SK-N-SH (cell line): ENCODE measurements around the gene PRKG1. TPM values are rescaled to one million over a fixed set of nuclear protein-coding genes. Genes with fewer than 3 reads are reported as not detected.

Experiments
- CTCF ChIA-PET: fragments of 300-600, 350-600 bp; formaldehyde crosslinking; extraction: SDS; loops from one replicate; lab custom pipeline; 2021; lab: Yijun Ruan, JAX
- POLR2A ChIA-PET: fragments of 350-600 bp; sonication (Branson Sonifier 250); formaldehyde crosslinking; extraction: SDS; loops from one replicate; lab custom pipeline; 2020; ENCODE audit warnings: antibody characterized with exemption, inconsistent platforms; lab: Yijun Ruan, JAX
- DNase-seq: peaks from one replicate; pipeline ENCODE4 v3.0.0; 2012
- H2AFZ ChIP-seq: fragments of 200-600 bp; sonication (generic); 2 replicates; pipeline ENCODE4 v1.8.1; 2016; ENCODE audit warnings: antibody characterized with exemption, mild to moderate bottlenecking, low read depth
- H3F3A ChIP-seq: fragments of 200-600 bp; sonication (generic); replicated peaks from 2 replicates; pipeline ENCODE3; 2016; ENCODE audit warnings: antibody characterized with exemption, mild to moderate bottlenecking; ENCODE audit not compliant: insufficient read depth
- H3K27ac ChIP-seq, 2 experiments: fragments of 200-500 bp in 1 of 2; fragments of 200-600 bp in 1 of 2; sonication (Bioruptor generic) in 1 of 2; sonication (generic), shearing (Covaris generic) in 1 of 2; 2 replicates each; pipeline versions ENCODE4 v1.5.1 to v1.6.1; 2014 to 2016; ENCODE audit warnings: low read depth in 2 of 2, inconsistent platforms in 1 of 2, low read length in 1 of 2, mild to moderate bottlenecking in 1 of 2, mixed read lengths in 1 of 2
- H3K27me3 ChIP-seq: fragments of 200-600 bp; sonication (generic), shearing (Covaris generic); 2 replicates; pipeline ENCODE4 v1.6.1; 2016; ENCODE audit warnings: mixed run types; ENCODE audit not compliant: insufficient read depth
- H3K36me3 ChIP-seq, 2 experiments: fragments of 200-500 bp in 1 of 2; fragments of 200-600 bp in 1 of 2; sonication (Bioruptor generic) in 1 of 2; sonication (generic) in 1 of 2; replicated peaks in 1 of 2; 2 replicates each; pipeline versions ENCODE3 to v1.5.1; 2014 to 2016; ENCODE audit warnings: low read length in 1 of 2, mild to moderate bottlenecking in 1 of 2; ENCODE audit not compliant: insufficient read depth in 2 of 2, control insufficient read depth in 1 of 2
- H3K4me1 ChIP-seq, 2 experiments: fragments of 200-500 bp in 1 of 2; fragments of 200-600 bp in 1 of 2; sonication (Bioruptor generic) in 1 of 2; sonication (generic), shearing (Covaris generic) in 1 of 2; 2 replicates each; pipeline versions ENCODE4 v1.5.1 to v1.6.1; 2014 to 2016; ENCODE audit warnings: low read depth in 1 of 2, low read length in 1 of 2, mixed run types in 1 of 2; ENCODE audit not compliant: insufficient read depth in 2 of 2, control insufficient read depth in 1 of 2
- H3K4me2 ChIP-seq: fragments of 200-600 bp; sonication (generic), shearing (Covaris generic); 2 replicates; pipeline ENCODE4 v1.6.1; 2017; ENCODE audit warnings: mixed run types
- H3K4me3 ChIP-seq, 2 experiments: fragments of 200-500 bp in 1 of 2; fragments of 200-600 bp in 1 of 2; sonication (Bioruptor generic) in 1 of 2; sonication (generic), shearing (Covaris generic) in 1 of 2; 2 replicates each; pipeline versions ENCODE4 v1.5.1 to v1.8.1; 2014 to 2016; ENCODE audit warnings: low read depth in 2 of 2, inconsistent platforms in 1 of 2, low read length in 1 of 2, mild to moderate bottlenecking in 1 of 2, mixed read lengths in 1 of 2, moderate library complexity in 1 of 2
- H3K79me2 ChIP-seq: fragments of 200-600 bp; sonication (generic); 2 replicates; pipeline ENCODE4 v1.8.1; 2017; ENCODE audit warnings: mild to moderate bottlenecking; ENCODE audit not compliant: insufficient read depth
- H3K9ac ChIP-seq: fragments of 200-600 bp; sonication (generic); 2 replicates; pipeline ENCODE4 v1.6.1; 2017; ENCODE audit warnings: mixed run types
- H3K9me2 ChIP-seq: fragments of 200-600 bp; sonication (generic); 2 replicates; pipeline ENCODE4 v1.6.1; 2017; ENCODE audit warnings: mixed run types
- H3K9me3 ChIP-seq: fragments of 200-600 bp; sonication (generic); 2 replicates; pipeline ENCODE4 v1.6.1; 2017; ENCODE audit warnings: mixed run types, mild to moderate bottlenecking, moderate library complexity
- H4K20me1 ChIP-seq: fragments of 200-600 bp; sonication (generic); 2 replicates; pipeline ENCODE4 v1.6.1; 2017; ENCODE audit warnings: mild to moderate bottlenecking, mixed run types; ENCODE audit not compliant: insufficient read depth
- JUND ChIP-seq: IDR thresholded peaks from 2 replicates; pipeline ENCODE4 v1.4.0; 2012
- NRF1 ChIP-seq: IDR thresholded peaks from 2 replicates; pipeline ENCODE4 v1.6.1; 2012; ENCODE audit warnings: low read depth, mild to moderate bottlenecking, low read length
- SMC3 ChIP-seq: IDR thresholded peaks from 2 replicates; pipeline ENCODE4 v1.6.1; 2012; ENCODE audit warnings: low read depth, low read length, improper control_type of control experiment
- TCF12 ChIP-seq: IDR thresholded peaks from 2 replicates; pipeline ENCODE4 v1.4.0; 2012
- YY1 ChIP-seq: IDR thresholded peaks from 2 replicates; pipeline ENCODE4 v1.4.0; 2012; ENCODE audit warnings: low read depth, mild to moderate bottlenecking
- WGBS: methylation state at CpG from one replicate; pipeline ENCODE4 v1.1.6; 2017; ENCODE audit warnings: low lambda C conversion rate; 5-methylcytosine and 5-hydroxymethylcytosine counted together
- polyA plus RNA-seq, 3 experiments: library from polyadenylated mRNA; depleted of rRNA; stranded (reverse); fragments of >200 nt; gene quantifications; 2 replicates each; pipeline ENCODE4 v1.2.3, GENCODE V29; 2012
- TF ChIP-seq, protein P1 (sequence below): fragments of 150-350 bp; IDR thresholded peaks from 2 replicates; pipeline ENCODE4 v1.6.1; 2016; ENCODE audit warnings: mild to moderate bottlenecking, low read depth, low read length
- TF ChIP-seq, protein P2 (sequence below): fragments of 200-600 bp; sonication (generic); IDR thresholded peaks from 2 replicates; pipeline ENCODE4 v1.6.1; 2017; ENCODE audit warnings: antibody characterized with exemption, mild to moderate bottlenecking, moderate library complexity
- TF ChIP-seq, protein P3 (sequence below): IDR thresholded peaks from 2 replicates; pipeline ENCODE4 v1.6.1; 2012; ENCODE audit warnings: mild to moderate bottlenecking, low read depth, low read length, moderate library complexity
- TF ChIP-seq, protein P4 (sequence below): IDR thresholded peaks from 2 replicates; pipeline ENCODE4 v1.4.0; 2012; ENCODE audit warnings: low read depth, borderline replicate concordance

Gene PRKG1
- polyA plus RNA-seq, 1 of the 3 experiments (the other 2 are of a cell fraction), result 4.1 TPM

DNA sequence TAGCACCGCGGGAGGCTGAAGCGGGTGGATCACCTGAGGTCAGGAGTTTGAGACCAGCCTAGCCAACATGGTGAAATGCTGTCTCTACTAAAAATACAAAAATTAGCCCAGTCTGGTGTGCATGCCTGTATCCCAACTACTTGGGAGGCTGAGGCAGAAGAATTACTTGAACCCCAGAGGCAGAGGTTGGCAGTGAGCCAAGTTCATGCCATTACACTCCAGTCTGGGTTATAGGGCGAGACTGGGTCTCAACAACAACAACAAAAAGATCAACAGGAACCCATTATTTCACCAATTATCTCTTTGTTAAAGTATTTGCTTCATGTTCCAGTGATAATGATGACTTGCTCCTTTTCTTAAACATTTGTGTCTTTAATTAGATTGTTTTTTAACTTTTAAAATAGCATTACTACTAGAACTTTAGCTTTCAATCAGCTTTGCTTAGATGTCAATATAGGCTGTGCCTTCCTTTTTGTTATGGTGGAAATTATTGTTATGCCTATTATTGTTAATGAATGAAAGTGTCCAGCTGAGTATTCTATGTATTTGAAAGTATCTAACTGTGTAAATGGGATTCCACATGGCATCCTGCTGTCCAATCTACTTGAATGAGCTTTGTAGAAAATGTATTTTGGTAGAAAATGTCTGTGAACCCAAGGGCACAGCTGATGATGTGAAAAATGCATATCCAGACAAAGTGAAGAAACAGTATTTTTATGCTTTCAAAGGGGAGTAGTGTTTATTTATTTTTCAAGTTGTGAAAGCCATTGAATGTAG is 686.8 kb downstream of the PRKG1 start:
- no peak overlapping the region for H3K4me2 ChIP-seq
- H4K20me1 ChIP-seq, result no peaks in the 10 kb centered on the region
- CTCF ChIA-PET, result no interaction called here
- 92% methylated on average over 4 of the region's 4 CpGs for whole genome bisulfite sequencing
- no peaks in the 10 kb centered on the region for H3K36me3 ChIP-seq
- H3K9ac ChIP-seq, result no peak overlapping the region
- H3K79me2 ChIP-seq, result no peaks in the 10 kb centered on the region
- H2AFZ ChIP-seq, result no peak overlapping the region
- no peaks in the 10 kb centered on the region for H3F3A ChIP-seq
- no peaks in the 10 kb centered on the region for H3K9me2 ChIP-seq
- H3K27ac ChIP-seq, result no peak overlapping the region
- no peaks in the 10 kb centered on the region for H3K27me3 ChIP-seq
- DNase-seq, result no peak
- POLR2A ChIA-PET, result no interaction called here
- TF ChIP-seq, protein P1, sequence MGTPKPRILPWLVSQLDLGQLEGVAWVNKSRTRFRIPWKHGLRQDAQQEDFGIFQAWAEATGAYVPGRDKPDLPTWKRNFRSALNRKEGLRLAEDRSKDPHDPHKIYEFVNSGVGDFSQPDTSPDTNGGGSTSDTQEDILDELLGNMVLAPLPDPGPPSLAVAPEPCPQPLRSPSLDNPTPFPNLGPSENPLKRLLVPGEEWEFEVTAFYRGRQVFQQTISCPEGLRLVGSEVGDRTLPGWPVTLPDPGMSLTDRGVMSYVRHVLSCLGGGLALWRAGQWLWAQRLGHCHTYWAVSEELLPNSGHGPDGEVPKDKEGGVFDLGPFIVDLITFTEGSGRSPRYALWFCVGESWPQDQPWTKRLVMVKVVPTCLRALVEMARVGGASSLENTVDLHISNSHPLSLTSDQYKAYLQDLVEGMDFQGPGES, result no peak
- TF ChIP-seq NRF1 (no peak), SMC3 (no peak), JUND (no peak), YY1 (no peak), TCF12 (no peak)
- TF ChIP-seq, protein P2, sequence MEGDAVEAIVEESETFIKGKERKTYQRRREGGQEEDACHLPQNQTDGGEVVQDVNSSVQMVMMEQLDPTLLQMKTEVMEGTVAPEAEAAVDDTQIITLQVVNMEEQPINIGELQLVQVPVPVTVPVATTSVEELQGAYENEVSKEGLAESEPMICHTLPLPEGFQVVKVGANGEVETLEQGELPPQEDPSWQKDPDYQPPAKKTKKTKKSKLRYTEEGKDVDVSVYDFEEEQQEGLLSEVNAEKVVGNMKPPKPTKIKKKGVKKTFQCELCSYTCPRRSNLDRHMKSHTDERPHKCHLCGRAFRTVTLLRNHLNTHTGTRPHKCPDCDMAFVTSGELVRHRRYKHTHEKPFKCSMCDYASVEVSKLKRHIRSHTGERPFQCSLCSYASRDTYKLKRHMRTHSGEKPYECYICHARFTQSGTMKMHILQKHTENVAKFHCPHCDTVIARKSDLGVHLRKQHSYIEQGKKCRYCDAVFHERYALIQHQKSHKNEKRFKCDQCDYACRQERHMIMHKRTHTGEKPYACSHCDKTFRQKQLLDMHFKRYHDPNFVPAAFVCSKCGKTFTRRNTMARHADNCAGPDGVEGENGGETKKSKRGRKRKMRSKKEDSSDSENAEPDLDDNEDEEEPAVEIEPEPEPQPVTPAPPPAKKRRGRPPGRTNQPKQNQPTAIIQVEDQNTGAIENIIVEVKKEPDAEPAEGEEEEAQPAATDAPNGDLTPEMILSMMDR, result no peak
- TF ChIP-seq, protein P3, sequence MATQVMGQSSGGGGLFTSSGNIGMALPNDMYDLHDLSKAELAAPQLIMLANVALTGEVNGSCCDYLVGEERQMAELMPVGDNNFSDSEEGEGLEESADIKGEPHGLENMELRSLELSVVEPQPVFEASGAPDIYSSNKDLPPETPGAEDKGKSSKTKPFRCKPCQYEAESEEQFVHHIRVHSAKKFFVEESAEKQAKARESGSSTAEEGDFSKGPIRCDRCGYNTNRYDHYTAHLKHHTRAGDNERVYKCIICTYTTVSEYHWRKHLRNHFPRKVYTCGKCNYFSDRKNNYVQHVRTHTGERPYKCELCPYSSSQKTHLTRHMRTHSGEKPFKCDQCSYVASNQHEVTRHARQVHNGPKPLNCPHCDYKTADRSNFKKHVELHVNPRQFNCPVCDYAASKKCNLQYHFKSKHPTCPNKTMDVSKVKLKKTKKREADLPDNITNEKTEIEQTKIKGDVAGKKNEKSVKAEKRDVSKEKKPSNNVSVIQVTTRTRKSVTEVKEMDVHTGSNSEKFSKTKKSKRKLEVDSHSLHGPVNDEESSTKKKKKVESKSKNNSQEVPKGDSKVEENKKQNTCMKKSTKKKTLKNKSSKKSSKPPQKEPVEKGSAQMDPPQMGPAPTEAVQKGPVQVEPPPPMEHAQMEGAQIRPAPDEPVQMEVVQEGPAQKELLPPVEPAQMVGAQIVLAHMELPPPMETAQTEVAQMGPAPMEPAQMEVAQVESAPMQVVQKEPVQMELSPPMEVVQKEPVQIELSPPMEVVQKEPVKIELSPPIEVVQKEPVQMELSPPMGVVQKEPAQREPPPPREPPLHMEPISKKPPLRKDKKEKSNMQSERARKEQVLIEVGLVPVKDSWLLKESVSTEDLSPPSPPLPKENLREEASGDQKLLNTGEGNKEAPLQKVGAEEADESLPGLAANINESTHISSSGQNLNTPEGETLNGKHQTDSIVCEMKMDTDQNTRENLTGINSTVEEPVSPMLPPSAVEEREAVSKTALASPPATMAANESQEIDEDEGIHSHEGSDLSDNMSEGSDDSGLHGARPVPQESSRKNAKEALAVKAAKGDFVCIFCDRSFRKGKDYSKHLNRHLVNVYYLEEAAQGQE, result no peak
- TF ChIP-seq, protein P4, sequence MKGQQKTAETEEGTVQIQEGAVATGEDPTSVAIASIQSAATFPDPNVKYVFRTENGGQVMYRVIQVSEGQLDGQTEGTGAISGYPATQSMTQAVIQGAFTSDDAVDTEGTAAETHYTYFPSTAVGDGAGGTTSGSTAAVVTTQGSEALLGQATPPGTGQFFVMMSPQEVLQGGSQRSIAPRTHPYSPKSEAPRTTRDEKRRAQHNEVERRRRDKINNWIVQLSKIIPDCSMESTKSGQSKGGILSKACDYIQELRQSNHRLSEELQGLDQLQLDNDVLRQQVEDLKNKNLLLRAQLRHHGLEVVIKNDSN, result no peak
- no peak overlapping the region for H3K4me3 ChIP-seq
- peaks cover 0 to 2% of the 10 kb centered on the region in 2 experiments; a peak in 2 of 4 replicates for H3K4me1 ChIP-seq
- H3K9me3 ChIP-seq, result no peaks in the 10 kb centered on the region
